ENCODE results near the gene KIF19.
"Not testable (repeated sequence)": the region's sequence is repeated elsewhere in the genome, so short reads cannot be mapped to it uniquely, and the experiment has no call there.

KIF19 gene

GRCh38 chr17:74404789-74405188, 78.8 kb downstream of the KIF19 start:
- no peaks in the 10 kb centered on the region for H3F3A ChIP-seq (ENCODE audit: insufficient read depth)
- no peaks in the 10 kb centered on the region for H3K9me3 ChIP-seq (ENCODE audit: insufficient read depth, low read length)
- H4K20me1 ChIP-seq (ENCODE audit: low read depth, low read length), result no peaks in the 10 kb centered on the region
- H3K79me2 ChIP-seq (ENCODE audit: insufficient read depth, low read length), result no peaks in the 10 kb centered on the region
- H3K36me3 ChIP-seq (ENCODE audit: low read length), result no peaks in the 10 kb centered on the region
- no peaks in the 10 kb centered on the region for H3K27me3 ChIP-seq (ENCODE audit: low read length)
- no peak overlapping the region for H2AFZ ChIP-seq (ENCODE audit: low read depth, low read length, severe bottlenecking)
- H3K4me2 ChIP-seq (ENCODE audit: low read depth, low read length, poor library complexity, severe bottlenecking), result no peak overlapping the region
- H3K9ac ChIP-seq (ENCODE audit: low read length), result no peak overlapping the region
- no peak for TF ChIP-seq EZH2phosphoT487 (conservative IDR thresholded peaks at IDR 0.05; ENCODE audit: low read length)
- no peak for TF ChIP-seq CTCF (IDR thresholded peaks at IDR 0.05; ENCODE audit: insufficient read depth, low read length, poor library complexity, severe bottlenecking)
- H3K27ac ChIP-seq (ENCODE audit: low read depth, low read length), result no peak overlapping the region
- H3K9me2 ChIP-seq (replicated peaks; ENCODE audit: insufficient read depth, low read length), result no peaks in the 10 kb centered on the region
- no peak overlapping the region for H3K4me3 ChIP-seq (ENCODE audit: insufficient read depth, low read length, poor library complexity, severe bottlenecking)

GRCh38 chr17:74405311-74405710, 79.3 kb downstream of the KIF19 start:
- not testable (repeated sequence) for H3K36me3 ChIP-seq (ENCODE audit: low read length); H3K27me3 ChIP-seq (ENCODE audit: low read length); H2AFZ ChIP-seq (ENCODE audit: low read depth, low read length, severe bottlenecking); H3K9ac ChIP-seq (ENCODE audit: low read length); H4K20me1 ChIP-seq (ENCODE audit: low read depth, low read length); H3F3A ChIP-seq (ENCODE audit: insufficient read depth); H3K4me2 ChIP-seq (ENCODE audit: low read depth, low read length, poor library complexity, severe bottlenecking); H3K9me2 ChIP-seq (replicated peaks; ENCODE audit: insufficient read depth, low read length); H3K27ac ChIP-seq (ENCODE audit: low read depth, low read length); H3K4me3 ChIP-seq (ENCODE audit: insufficient read depth, low read length, poor library complexity, severe bottlenecking); H3K9me3 ChIP-seq (ENCODE audit: insufficient read depth, low read length); H3K79me2 ChIP-seq (ENCODE audit: insufficient read depth, low read length)
